Measurements from ENCODE around the gene DCTN2. TPM values are rescaled to one million over a fixed set of nuclear protein-coding genes. Genes with fewer than 3 reads are reported as not detected.

DCTN2 gene
- total and polyA plus RNA-seq, 4 donors = 60.0 to 110 (median 84.2) TPM

GRCh38 chr12:57527184-57527583, 19.8 kb downstream of the DCTN2 start:
- no peak overlapping the region for H3K9ac ChIP-seq (ENCODE audit: insufficient read depth in 1 of 2, low read length in 2 of 2)
- H3K9me3 ChIP-seq (ENCODE audit: control insufficient read depth in 4 of 4, insufficient read depth in 3 of 4, low read length in 3 of 4) = no peaks in the 10 kb centered on the region
- H3K4me1 ChIP-seq (ENCODE audit: control insufficient read depth in 5 of 5, insufficient read depth in 5 of 5, low read length in 5 of 5) = peaks cover 0 to 17% (median 12%) of the 10 kb centered on the region in 5 donors
- DNase-seq = no peak
- no peak overlapping the region for H3K4me3 ChIP-seq
- no peak for ATAC-seq (ENCODE audit: insufficient read depth, low FRiP score)
- H3K36me3 ChIP-seq (ENCODE audit: control insufficient read depth in 4 of 4, insufficient read depth in 4 of 4, low read length in 4 of 4) = peaks cover 31 to 65% (median 36%) of the 10 kb centered on the region in 4 donors
- H3K27ac ChIP-seq (ENCODE audit: low read depth in 1 of 2, low read length in 1 of 2) = no peak overlapping the region
- WGBS, 2 donors = 83 to 88% methylated on average over 5 of the region's 5 CpGs
- no peak for TF ChIP-seq CTCF (IDR thresholded peaks at IDR 0.05; ENCODE audit: control extremely low read depth, extremely low read depth)
- H3K27me3 ChIP-seq (ENCODE audit: control insufficient read depth in 3 of 3, insufficient read depth in 3 of 3, low read length in 2 of 3) = no peaks in the 10 kb centered on the region

GRCh38 chr12:57526477-57527126, 20.4 kb downstream of the DCTN2 start:
- Histone ChIP-seq H3K27ac (ENCODE audit: low read depth in 1 of 2, low read length in 1 of 2) (no peak overlapping the region), H3K27me3 (ENCODE audit: control insufficient read depth in 3 of 3, insufficient read depth in 3 of 3, low read length in 2 of 3) (no peaks in the 10 kb centered on the region), H3K4me3 (no peak overlapping the region), H3K9ac (ENCODE audit: insufficient read depth in 1 of 2, low read length in 2 of 2) (no peak overlapping the region), H3K36me3 (ENCODE audit: control insufficient read depth in 4 of 4, insufficient read depth in 4 of 4, low read length in 4 of 4) (peaks cover 25 to 60% (median 31%) of the 10 kb centered on the region in 4 donors), H3K9me3 (ENCODE audit: control insufficient read depth in 4 of 4, insufficient read depth in 3 of 4, low read length in 3 of 4) (no peaks in the 10 kb centered on the region), H3K4me1 (ENCODE audit: control insufficient read depth in 5 of 5, insufficient read depth in 5 of 5, low read length in 5 of 5) (peaks cover 0 to 23% (median 17%) of the 10 kb centered on the region in 5 donors)
- 89 to 90% methylated on average over 4 of the region's 4 CpGs for WGBS, 2 donors
- TF ChIP-seq CTCF (IDR thresholded peaks at IDR 0.05; ENCODE audit: control extremely low read depth, extremely low read depth) = no peak
- ATAC-seq (ENCODE audit: insufficient read depth, low FRiP score) = no peak
- DNase-seq = no peak

GRCh38 chr12:57525615-57526383, 21.2 kb downstream of the DCTN2 start:
- DNase-seq (no peak), ATAC-seq (ENCODE audit: insufficient read depth, low FRiP score) (no peak)
- no peak overlapping the region for H3K27ac ChIP-seq (ENCODE audit: low read depth in 1 of 2, low read length in 1 of 2)

More at GRCh38 chr12:57525615-57526383, 21.2 kb downstream of the DCTN2 start:
- no peaks in the 10 kb centered on the region for H3K27me3 ChIP-seq (ENCODE audit: control insufficient read depth in 3 of 3, insufficient read depth in 3 of 3, low read length in 2 of 3)
- H3K36me3 ChIP-seq (ENCODE audit: control insufficient read depth in 4 of 4, insufficient read depth in 4 of 4, low read length in 4 of 4) = peaks cover 20 to 59% (median 27%) of the 10 kb centered on the region in 4 donors
- no peaks in the 10 kb centered on the region for H3K9me3 ChIP-seq (ENCODE audit: control insufficient read depth in 4 of 4, insufficient read depth in 3 of 4, low read length in 3 of 4)
- H3K4me3 ChIP-seq = no peak overlapping the region
- no peak for TF ChIP-seq CTCF (IDR thresholded peaks at IDR 0.05; ENCODE audit: control extremely low read depth, extremely low read depth)
- H3K4me1 ChIP-seq (ENCODE audit: control insufficient read depth in 5 of 5, insufficient read depth in 5 of 5, low read length in 5 of 5) = peaks cover 0 to 31% (median 20%) of the 10 kb centered on the region in 5 donors
- no peak overlapping the region for H3K9ac ChIP-seq (ENCODE audit: insufficient read depth in 1 of 2, low read length in 2 of 2)
- 89 to 90% methylated on average over 14 to 16 of the region's 16 CpGs for WGBS, 2 donors

Data from lung (tissue), 12 donors.